ENCODE results near the gene ABCG2. TPM values are rescaled to one million over a fixed set of nuclear protein-coding genes. Genes with fewer than 3 reads are reported as not detected.

The ABCG2 gene
- total RNA-seq, 2 donors from 2014 or later: 0.31 to 4.0 TPM

DNA sequence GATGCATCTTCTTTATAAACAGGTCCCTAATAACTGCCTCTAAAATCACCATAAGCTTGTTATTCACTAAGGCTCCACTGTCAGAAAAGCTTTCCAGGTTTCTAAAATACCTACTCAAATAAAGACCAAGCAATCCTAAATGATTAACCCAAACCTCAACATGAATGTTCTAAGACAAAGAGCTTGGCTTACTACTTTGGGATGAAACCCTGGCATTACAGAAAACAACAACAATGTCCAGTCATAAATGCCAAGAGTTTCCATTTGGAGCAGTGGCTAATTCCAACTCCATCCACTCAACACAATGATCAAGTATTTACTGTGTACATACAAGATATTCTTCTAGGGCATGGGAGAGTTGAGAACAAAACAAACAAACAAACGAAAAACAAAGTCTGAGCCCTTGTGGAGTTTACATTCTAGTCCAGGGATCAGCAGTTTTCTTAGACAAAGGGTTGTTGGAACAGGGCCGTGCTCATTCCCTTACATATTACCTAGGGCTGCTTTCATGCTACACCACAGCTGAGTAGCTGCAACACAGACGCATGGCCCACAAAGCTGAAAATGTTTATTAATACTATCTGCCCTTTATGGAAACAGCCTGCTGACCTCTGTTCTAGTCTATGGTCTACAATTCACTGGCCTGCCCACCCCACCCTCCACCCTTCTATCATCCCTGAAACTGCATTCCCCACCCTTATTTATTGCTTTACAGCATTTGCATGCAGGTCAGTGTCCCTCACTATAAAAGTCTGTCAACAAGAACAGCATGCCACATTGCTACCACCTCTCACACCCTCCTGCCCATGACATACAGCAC lies 23.7 kb downstream of the ABCG2 start:
- DNase-seq: no peak
- Histone ChIP-seq H3K27ac (ENCODE audit: low read depth, low read length) (no peak overlapping the region), H3K4me1 (ENCODE audit: control insufficient read depth, insufficient read depth, low read length) (no peaks in the 10 kb centered on the region), H3K9ac (ENCODE audit: extremely low read depth, low read length, poor library complexity, severe bottlenecking) (no peak overlapping the region), H3K27me3 (ENCODE audit: control insufficient read depth, insufficient read depth, low read length, poor library complexity, severe bottlenecking) (no peaks in the 10 kb centered on the region), H3K9me3 (ENCODE audit: control insufficient read depth, low read length) (peaks cover 4% of the 10 kb centered on the region), H3K4me3 (ENCODE audit: low read length) (no peak overlapping the region), H3K36me3 (ENCODE audit: control insufficient read depth, insufficient read depth, low read length) (no peaks in the 10 kb centered on the region)
- TF ChIP-seq, protein P1, sequence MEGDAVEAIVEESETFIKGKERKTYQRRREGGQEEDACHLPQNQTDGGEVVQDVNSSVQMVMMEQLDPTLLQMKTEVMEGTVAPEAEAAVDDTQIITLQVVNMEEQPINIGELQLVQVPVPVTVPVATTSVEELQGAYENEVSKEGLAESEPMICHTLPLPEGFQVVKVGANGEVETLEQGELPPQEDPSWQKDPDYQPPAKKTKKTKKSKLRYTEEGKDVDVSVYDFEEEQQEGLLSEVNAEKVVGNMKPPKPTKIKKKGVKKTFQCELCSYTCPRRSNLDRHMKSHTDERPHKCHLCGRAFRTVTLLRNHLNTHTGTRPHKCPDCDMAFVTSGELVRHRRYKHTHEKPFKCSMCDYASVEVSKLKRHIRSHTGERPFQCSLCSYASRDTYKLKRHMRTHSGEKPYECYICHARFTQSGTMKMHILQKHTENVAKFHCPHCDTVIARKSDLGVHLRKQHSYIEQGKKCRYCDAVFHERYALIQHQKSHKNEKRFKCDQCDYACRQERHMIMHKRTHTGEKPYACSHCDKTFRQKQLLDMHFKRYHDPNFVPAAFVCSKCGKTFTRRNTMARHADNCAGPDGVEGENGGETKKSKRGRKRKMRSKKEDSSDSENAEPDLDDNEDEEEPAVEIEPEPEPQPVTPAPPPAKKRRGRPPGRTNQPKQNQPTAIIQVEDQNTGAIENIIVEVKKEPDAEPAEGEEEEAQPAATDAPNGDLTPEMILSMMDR (conservative IDR thresholded peaks at IDR 0.05): no peak
- H3K9me3 Mint-ChIP-seq: peaks cover 4% of the 10 kb centered on the region
- WGBS, 2 experiments (ENCODE audit: insufficient coverage in 1 of 2, insufficient read length in 1 of 2): 93 to 94% methylated on average over 2 to 3 of the region's 3 CpGs
- H3K4me3 Mint-ChIP-seq: no peak overlapping the region
- H3K36me3 Mint-ChIP-seq (ENCODE audit: low read depth): peaks cover 2% of the 10 kb centered on the region
- H3K27ac Mint-ChIP-seq: no peak overlapping the region
- H3K4me1 Mint-ChIP-seq: peaks cover 6% of the 10 kb centered on the region
- no peaks in the 10 kb centered on the region for H3K27me3 Mint-ChIP-seq (ENCODE audit: insufficient read depth)

DNA sequence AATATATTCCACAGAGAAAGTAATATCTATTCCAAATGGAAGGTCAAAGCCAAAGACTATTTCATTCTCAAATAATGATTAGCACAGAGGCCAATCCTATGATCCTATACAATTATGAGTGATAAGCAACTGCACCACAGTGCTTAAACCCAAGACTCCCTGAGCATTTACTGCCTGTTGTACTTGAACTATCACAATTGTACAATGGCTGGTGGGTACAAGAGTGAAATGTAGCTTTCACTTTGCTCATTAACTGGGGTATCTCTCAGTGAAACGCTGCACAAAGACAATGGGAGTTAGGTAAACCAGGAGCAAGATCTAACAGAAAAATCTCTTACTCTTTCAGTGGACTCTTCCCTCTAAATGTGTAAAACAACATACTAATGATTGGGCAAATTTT lies 24.3 kb downstream of the ABCG2 start:
- peaks cover 2% of the 10 kb centered on the region for H3K36me3 Mint-ChIP-seq (ENCODE audit: low read depth)
- DNase-seq: no peak
- Histone ChIP-seq H3K36me3 (ENCODE audit: control insufficient read depth, insufficient read depth, low read length) (no peaks in the 10 kb centered on the region), H3K4me3 (ENCODE audit: low read length) (no peak overlapping the region), H3K27me3 (ENCODE audit: control insufficient read depth, insufficient read depth, low read length, poor library complexity, severe bottlenecking) (no peaks in the 10 kb centered on the region), H3K4me1 (ENCODE audit: control insufficient read depth, insufficient read depth, low read length) (no peaks in the 10 kb centered on the region), H3K9me3 (ENCODE audit: control insufficient read depth, low read length) (peaks cover 5% of the 10 kb centered on the region), H3K27ac (ENCODE audit: low read depth, low read length) (no peak overlapping the region), H3K9ac (ENCODE audit: extremely low read depth, low read length, poor library complexity, severe bottlenecking) (no peak overlapping the region)
- H3K27me3 Mint-ChIP-seq (ENCODE audit: insufficient read depth): no peaks in the 10 kb centered on the region
- H3K9me3 Mint-ChIP-seq: peaks cover 9% of the 10 kb centered on the region
- no peak overlapping the region for H3K27ac Mint-ChIP-seq
- WGBS, 2 experiments (ENCODE audit: insufficient coverage in 1 of 2, insufficient read length in 1 of 2): 71 to 100% methylated on average over 1 of the region's 1 CpG
- peaks cover 6% of the 10 kb centered on the region for H3K4me1 Mint-ChIP-seq
- H3K4me3 Mint-ChIP-seq: no peak overlapping the region
- TF ChIP-seq, protein P1 (conservative IDR thresholded peaks at IDR 0.05): no peak

DNA sequence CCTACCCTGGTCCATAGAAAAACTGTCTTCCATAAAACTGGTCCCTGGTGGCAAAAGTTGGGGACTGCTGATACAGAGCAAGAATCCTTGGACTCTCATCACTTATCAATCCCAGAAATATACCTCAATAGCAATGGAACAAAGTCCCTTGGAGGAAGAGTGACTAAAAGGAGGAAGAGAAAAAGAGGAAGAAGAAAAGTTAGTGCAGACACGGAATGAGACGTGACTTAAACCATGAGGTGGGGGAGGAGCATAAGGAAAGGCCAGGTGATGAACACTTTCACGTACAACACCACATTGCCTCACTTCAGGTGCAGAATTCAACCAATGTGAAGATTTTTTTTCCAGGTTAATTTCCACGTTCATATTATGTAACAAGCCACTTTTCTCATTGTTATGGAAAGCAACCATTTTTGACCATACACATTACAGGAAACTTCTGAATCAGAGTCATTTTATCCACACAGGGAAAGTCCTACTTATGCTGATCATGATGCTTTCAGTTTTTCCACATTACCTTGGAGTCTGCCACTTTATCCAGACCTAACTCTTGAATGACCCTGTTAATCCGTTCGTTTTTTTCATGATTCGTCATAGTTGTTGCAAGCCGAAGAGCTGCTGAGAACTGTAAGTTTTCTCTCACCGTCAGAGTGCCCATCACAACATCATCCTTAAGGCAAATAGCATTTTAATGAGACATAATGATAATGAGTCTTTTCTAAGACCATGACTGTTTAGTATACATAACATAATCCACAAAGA lies 27.7 kb downstream of the ABCG2 start:
- no peak overlapping the region for H3K9ac ChIP-seq (ENCODE audit: extremely low read depth, low read length, poor library complexity, severe bottlenecking)
- no peak overlapping the region for H3K4me3 ChIP-seq (ENCODE audit: low read length)
- H3K4me1 Mint-ChIP-seq: peaks cover 3% of the 10 kb centered on the region
- no peaks in the 10 kb centered on the region for H3K36me3 ChIP-seq (ENCODE audit: control insufficient read depth, insufficient read depth, low read length)
- no peak for DNase-seq
- 94 to 95% methylated on average over 5 to 9 of the region's 9 CpGs for WGBS, 2 experiments (ENCODE audit: insufficient coverage in 1 of 2, insufficient read length in 1 of 2)
- H3K27me3 Mint-ChIP-seq (ENCODE audit: insufficient read depth): no peaks in the 10 kb centered on the region
- peaks cover 29% of the 10 kb centered on the region for H3K9me3 Mint-ChIP-seq
- no peaks in the 10 kb centered on the region for H3K4me1 ChIP-seq (ENCODE audit: control insufficient read depth, insufficient read depth, low read length)
- TF ChIP-seq, protein P1 (conservative IDR thresholded peaks at IDR 0.05): peak; percentile 14
- H3K36me3 Mint-ChIP-seq (ENCODE audit: low read depth): peaks cover 6% of the 10 kb centered on the region
- H3K4me3 Mint-ChIP-seq: no peak overlapping the region
- no peak overlapping the region for H3K27ac Mint-ChIP-seq
- H3K9me3 ChIP-seq (ENCODE audit: control insufficient read depth, low read length): peaks cover 10% of the 10 kb centered on the region
- H3K27ac ChIP-seq (ENCODE audit: low read depth, low read length): no peak overlapping the region
- no peaks in the 10 kb centered on the region for H3K27me3 ChIP-seq (ENCODE audit: control insufficient read depth, insufficient read depth, low read length, poor library complexity, severe bottlenecking)
